Breast epithelium (tissue), 3 donors: Measurements from ENCODE around the gene ABTB2.

Experiments used
- POLR2A ChIP-seq: fragments of 450-650 bp; IDR thresholded peaks from one replicate; pipeline ENCODE4 v1.6.1; 2016; ENCODE audit warnings: antibody characterized with exemption, mild to moderate bottlenecking, moderate library complexity
- POLR2AphosphoS5 ChIP-seq, 3 donors: sonication (generic); formaldehyde crosslinking; IDR thresholded peaks; one replicate each; pipeline ENCODE4 v1.6.1; 2017; ENCODE audit warnings: antibody characterized with exemption in 3 of 3
- TF ChIP-seq, protein P1 (sequence below), 3 donors: fragments of 450-650 bp; IDR thresholded peaks; one replicate each; pipeline ENCODE4 v1.5.1; 2016 to 2017; ENCODE audit warnings: antibody characterized with exemption in 3 of 3, mild to moderate bottlenecking in 3 of 3, moderate library complexity in 3 of 3

GRCh38 chr11:34209809-34210208, 148.0 kb downstream of the ABTB2 start:
- TF ChIP-seq POLR2A (no peak), POLR2AphosphoS5 (IDR thresholded peaks at IDR 0.05) (no peak)
- TF ChIP-seq, protein P1, sequence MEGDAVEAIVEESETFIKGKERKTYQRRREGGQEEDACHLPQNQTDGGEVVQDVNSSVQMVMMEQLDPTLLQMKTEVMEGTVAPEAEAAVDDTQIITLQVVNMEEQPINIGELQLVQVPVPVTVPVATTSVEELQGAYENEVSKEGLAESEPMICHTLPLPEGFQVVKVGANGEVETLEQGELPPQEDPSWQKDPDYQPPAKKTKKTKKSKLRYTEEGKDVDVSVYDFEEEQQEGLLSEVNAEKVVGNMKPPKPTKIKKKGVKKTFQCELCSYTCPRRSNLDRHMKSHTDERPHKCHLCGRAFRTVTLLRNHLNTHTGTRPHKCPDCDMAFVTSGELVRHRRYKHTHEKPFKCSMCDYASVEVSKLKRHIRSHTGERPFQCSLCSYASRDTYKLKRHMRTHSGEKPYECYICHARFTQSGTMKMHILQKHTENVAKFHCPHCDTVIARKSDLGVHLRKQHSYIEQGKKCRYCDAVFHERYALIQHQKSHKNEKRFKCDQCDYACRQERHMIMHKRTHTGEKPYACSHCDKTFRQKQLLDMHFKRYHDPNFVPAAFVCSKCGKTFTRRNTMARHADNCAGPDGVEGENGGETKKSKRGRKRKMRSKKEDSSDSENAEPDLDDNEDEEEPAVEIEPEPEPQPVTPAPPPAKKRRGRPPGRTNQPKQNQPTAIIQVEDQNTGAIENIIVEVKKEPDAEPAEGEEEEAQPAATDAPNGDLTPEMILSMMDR (IDR thresholded peaks at IDR 0.05) = no peak
